HG03039 (cell line): ENCODE measurements around the gene SDC4.

Experiments
- ATAC-seq: cut with Tn5 transposase; IDR thresholded peaks from one replicate; pipeline ENCODE4 v1.9.1; 2021; ENCODE audit warnings: mild to moderate bottlenecking, moderate library complexity; ENCODE audit not compliant: unreplicated experiment

Gene SDC4

DNA sequence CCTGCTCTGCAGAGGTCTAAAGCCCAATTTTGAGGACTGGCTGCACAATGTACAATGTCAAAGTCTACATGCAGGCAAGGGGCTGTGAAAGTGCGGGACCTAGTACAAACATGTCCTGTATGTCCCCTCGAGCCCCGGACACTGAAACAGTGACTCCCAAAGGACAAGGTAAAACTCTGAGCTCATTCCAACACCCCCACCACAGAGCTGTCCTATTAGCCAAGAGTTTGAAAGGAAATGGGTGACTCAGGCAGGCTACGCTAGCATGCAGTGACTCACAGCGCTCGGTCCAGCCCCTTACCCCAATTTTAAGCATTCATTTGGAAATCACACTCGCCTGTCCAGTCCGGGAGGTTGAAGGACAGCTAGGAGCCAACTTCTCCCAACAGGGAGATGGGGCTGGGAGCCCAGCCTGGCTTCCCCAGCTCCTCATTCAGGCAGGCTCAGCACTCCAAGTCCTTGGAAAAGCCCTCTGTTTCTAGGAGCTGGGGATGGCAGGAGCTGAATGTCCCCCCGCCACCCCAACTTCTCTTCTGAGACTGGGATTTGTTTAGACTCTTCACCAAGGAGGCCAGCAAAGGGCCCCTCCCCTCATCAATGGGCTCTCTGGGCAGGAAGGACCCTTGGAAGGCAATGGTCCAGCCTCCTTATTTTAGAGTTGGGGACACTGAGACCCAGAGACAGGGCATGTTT is 3.9 kb downstream of the SDC4 start:
- no peak for ATAC-seq

GRCh38 chr20:45343532-45344167 is 4.6 kb downstream of the SDC4 start:
- no peak for ATAC-seq

DNA sequence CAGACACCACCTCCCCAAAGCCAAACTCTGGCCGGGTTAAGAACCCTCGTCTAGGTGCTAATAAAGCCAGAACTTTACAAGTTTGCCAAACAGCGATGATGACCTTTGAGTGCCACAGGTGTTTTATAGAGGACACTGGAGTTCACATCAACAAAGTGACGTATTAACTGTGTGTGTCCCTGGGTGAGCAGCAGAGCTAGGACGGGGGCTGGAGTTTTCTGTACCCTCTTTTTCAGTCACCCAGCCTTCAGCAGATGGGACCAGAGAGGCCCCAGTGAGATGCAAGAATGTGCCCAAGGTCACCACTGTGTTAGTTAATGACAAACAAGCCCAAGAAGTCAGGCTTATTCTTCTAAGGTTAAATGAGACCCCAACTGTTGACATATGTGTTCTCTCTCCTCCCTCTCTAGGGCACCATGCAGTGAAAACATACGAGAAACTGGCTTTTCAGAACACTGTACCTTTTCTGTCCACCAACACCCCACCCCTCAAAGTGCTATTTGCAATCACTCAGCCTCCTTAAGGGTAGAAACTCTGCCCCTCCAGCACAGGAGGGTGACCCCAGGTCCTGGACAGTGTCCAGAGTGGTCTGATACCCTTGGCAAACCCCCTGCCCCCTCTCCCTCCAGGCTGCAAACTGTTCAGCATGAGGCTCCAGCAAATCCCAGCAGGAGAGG is 5.2 kb downstream of the SDC4 start:
- ATAC-seq: no peak

DNA sequence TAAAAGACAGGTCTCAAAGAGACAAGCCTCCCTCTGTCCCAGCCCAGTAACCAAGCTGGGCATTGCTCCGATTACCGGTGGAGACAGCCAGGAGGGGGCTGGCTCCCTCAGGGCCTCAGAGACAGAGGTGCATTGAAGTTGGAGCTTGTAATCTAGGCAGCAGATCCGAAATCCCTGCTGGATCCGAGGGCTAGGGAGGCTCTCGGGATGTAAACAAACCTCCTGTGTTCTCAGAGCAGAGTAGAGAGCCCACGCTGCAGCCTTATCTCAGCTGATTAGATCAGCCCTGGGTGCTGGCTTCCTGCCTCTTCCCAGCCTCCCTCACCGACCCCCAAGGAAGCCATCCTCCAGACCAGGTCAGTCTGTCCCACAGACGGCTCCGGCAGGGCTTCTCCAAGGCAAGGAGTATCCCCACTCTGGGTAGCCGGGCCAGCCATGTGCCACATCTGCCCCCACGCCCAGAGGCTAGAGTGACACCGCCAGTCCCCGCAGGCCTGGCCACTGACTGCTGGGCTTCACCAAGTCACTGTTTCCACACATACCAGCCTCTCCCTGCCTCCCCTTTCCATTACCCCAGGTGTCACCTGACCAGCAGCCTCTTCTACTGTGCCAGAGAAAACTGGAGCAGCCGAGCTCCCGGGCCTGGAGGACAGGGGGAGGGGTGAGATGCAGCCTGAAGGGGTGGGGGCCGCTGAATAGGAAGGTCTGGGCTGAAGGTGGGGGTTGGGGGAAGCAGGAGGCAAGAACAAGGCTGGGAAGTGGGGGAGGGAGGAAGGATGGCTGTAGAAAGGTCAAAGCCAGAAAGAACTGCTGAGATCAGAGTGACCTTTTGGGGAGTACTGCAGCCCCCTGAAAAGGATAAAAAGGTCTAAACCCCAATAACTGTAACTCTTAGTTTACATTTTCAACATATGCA is 6.0 kb downstream of the SDC4 start:
- ATAC-seq: no peak

DNA sequence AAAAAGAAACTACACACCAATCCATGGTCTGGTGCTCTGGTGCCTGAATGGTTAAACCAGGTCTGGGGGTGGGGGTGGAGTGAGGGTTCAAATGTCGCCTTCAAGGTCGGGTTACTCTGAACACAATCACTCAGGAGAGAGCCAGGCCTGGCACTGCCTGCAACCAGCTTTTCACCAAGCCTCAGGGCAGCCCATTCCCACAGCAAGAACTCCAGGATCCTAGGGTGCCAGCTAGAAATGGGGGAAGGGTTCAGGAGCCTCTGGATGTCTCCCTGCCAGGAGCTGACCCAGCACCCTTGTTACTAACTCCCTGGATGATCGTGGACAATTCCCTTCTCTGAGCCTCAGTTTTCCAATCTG is 6.7 kb downstream of the SDC4 start:
- ATAC-seq: no peak

DNA sequence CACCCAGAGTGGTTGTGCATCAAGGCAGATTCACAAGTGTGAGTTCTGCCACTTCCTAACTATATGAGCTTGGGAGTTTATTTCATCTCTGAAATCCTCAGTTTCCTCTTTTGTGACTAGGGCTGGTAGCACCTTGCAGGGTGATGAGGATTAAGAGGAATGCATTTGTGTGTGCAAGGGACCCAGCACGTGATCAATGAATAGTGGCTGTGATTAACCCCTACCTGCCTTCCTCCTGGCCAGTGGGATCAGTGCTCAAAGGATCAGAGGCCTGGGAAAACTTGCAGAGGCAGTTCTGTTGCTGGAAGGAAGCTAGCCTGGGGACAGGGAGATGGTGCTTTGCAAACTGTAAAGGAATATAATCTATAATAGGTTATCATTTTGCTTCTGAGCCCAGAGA is 7.3 kb downstream of the SDC4 start:
- no peak for ATAC-seq

DNA sequence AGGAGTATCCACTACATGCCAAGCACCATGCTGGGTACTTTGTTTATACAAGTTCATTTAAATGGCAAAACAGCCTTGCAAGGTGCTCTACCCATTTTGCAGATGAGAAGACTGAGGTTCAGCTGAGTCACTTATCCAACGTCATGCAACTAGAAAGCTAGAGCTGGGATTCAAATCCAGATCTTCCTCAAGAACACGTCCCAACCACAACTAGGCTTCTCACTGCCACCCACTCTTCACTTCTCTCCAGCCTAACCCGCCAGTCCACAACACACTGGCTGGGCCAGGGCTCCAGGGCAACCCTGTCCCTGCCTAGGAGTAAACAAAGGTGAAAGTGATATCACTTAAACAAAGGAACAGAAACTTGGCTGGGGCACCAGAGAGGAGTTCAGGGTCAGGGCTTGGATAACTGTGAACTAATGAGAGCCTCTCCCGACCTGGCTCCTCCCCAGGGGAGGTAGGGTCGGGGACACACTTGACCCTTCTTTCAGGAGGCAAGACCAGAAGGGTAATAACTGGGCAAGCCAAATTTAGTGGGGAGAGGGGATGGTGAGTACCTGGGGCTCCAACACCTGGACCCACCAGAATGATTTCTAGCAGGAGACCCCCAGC is 7.9 kb downstream of the SDC4 start:
- ATAC-seq: no peak

DNA sequence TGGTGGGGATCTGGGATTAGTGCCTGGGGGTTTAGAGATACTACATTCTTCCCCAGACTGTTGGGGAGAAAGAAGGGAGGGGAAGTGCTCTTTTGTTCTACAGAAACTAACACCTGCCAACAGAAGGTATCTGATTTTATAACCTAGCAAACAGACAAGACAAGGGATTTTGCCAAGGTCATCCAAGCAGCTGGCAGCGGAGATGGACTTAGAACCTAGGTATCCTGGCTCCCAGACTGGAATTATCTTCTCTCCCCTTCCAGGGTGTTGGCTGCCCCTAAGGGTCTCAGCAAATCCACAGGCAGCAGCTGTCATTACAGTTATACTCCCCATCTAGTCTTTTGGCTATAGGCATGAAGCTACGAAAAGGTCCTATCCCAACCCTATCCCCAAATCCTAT is 8.4 kb downstream of the SDC4 start:
- ATAC-seq: no peak

DNA sequence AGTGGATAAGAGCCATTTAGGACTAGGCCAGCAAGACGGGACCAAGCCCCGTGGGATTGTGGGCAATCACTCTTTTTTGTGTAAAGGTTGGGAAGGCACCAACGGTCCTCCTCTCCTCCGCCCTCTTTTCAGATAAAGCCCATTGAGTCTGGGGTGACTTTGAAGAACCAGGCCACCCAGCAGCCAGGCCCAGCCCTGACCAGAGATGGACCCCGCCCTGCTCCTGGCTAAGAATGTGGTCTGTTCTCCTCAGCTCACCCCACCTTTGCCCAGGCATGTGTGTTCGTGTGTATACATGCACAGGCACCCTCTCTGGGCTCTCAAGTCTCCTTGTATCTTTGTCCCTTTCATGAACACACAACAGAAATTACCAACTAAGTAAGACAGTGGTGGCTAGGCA is 9.1 kb downstream of the SDC4 start:
- ATAC-seq: no peak

- no peak for ATAC-seq
These were observed 9.8 kb downstream of the SDC4 start for GRCh38 chr20:45338121-45339030.

GRCh38 chr20:45337367-45338120 is 10.7 kb downstream of the SDC4 start:
- no peak for ATAC-seq

DNA sequence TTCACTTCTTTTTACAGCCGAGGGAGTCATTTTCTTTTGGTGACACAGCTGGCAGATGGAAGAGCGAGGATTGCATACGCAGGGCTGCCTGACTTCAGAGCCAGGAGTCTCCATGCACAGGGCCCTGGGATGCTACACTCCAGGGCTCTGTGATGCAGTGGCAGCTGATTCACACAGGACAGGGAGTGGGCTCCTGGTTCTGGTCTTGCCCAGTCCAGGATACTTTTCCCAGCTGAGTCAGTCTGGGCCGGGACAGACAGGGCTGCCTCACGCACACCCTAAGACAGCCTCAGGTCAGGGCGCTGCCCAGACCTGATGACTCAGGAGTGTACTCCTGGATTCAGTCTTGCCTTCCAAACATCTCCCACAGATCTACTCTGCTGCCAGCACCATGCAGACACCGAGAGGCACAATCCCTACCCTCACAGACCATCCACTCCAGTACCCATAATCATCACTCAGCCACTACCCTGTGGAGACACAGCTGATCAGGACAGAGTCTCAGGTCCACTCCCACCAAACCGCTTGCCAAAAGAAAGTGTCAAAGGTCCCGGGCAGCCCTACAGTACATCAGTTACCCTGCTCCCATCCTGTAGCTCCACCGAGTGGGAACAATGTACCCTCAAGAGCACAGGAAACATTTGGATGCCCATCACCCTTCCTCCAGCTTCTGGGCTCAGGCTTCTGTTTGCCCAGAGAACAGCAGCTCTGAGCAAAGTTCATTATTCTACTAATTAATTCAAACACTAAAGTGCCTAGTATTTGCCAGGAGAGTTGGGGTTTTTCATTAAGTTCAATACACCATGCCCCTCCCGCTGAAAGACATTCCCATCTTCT is 11.5 kb downstream of the SDC4 start:
- ATAC-seq: no peak

GRCh38 chr20:45330476-45330875 is 17.7 kb downstream of the SDC4 start:
- no peak for ATAC-seq

DNA sequence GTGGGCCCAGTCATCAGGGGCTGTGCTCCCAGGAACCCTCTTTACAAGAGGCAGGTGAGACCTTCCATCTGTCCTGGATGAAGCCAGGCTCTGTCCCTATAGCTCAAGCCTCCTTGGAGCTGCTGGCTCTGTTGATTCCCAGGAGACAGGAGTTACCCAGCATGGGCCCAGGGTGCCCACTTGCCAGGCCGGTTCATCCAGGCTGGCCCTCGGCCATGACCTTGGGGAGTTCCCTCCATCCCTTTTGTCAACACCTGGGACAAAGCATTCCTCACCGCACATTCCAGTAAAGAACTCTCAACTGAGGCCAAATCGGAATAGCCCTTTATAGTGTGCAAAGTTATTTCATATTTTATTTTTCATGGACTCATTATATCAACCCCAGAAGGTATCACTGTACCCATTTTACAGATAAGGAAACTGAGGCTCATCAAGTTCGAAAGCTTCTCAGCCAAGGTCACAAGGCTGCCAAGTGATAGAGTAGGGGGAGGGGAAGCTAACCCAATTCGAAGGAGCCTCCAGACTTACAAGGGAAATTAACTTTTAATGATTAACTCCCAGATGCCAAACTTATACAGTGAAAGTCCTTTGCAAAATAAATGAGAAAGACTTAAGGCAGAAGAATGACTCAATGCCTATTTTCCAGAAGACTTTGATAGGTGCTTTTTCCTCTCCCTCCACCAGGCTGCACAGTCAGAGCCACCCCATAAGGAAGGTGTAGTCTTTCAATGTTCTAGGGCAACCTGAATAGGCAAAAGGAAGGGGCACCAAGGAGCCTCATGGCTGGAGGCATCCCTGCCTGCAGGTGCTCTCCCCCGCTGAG is 18.5 kb downstream of the SDC4 start:
- ATAC-seq: no peak

GRCh38 chr20:45328451-45328850 is 19.8 kb downstream of the SDC4 start:
- ATAC-seq: no peak

DNA sequence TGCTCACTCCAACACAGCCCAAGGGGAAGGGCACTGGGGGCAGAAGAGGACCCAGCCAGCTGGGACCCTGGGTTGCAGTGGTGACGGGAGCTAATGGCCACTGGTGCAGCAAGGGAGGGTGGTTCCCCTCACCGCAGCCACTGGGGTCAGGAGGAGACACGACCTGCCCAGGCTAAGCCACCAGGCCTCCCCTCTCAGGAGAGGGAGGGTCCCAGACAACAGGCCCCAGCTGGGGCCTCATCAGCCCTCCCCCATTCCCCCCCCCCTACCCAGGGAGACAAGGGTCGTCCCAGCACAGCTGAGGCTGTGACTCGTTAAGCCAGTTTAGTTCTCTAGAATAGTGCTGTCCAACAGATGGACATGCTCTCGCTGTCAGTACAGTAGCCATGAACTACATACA is 22.9 kb downstream of the SDC4 start:
- no peak for ATAC-seq

- ATAC-seq: no peak
These were observed 24.5 kb downstream of the SDC4 start for GRCh38 chr20:45323731-45324130.
